ENCODE results near the gene ZSCAN2. TPM values are rescaled to one million over a fixed set of nuclear protein-coding genes. Genes with fewer than 3 reads are reported as not detected.

The ZSCAN2 gene
- total and polyA plus RNA-seq, 2 of the 8 experiments (the other 6 are each of a cell fraction or from before 2014, with no cell fraction given): 23.6 to 52.4 TPM

- no peak overlapping the region for H3K18ac ChIP-seq (ENCODE audit: extremely low read depth, low read length)
- no peak overlapping the region for H2AFZ ChIP-seq (ENCODE audit: low read length)
- H2BK20ac ChIP-seq (ENCODE audit: low read length): no peak overlapping the region
- H4K5ac ChIP-seq (ENCODE audit: insufficient read length, low read depth, low read length): no peak overlapping the region
- no peak overlapping the region for H3K4ac ChIP-seq (replicated peaks; ENCODE audit: insufficient read length, low read depth, low read length)
- H4K8ac ChIP-seq (ENCODE audit: extremely low read depth, insufficient read depth, low read length): no peak overlapping the region
- H4K20me1 ChIP-seq (replicated peaks in 1 of 2; ENCODE audit: control insufficient read depth in 1 of 2, insufficient read depth in 2 of 2, low read length in 2 of 2): peaks cover 0 to 2% of the 10 kb centered on the region in 2 experiments
- DNase-seq (ENCODE audit: low read depth in 1 of 2, low spot score in 2 of 2): no peak
- no peak for FAIRE-seq
- H2BK5ac ChIP-seq (ENCODE audit: low read depth, low read length): no peak overlapping the region
- no peak overlapping the region for H3K23ac ChIP-seq (ENCODE audit: insufficient read length)
- ChIA-PET CTCF (ENCODE audit: partially characterized antibody) (interaction anchor here (0.8 to 1.8 kb wide), 4 partner anchors 16 to 100 kb away, joined by 3 to 5 read pairs (median 3); partner anchors contain the start of gene WDR73), POLR2A (ENCODE audit: partially characterized antibody) (interaction anchor here (0.6 to 1.2 kb wide), 3 partner anchors 11 to 33 kb away, joined by 3 to 4 read pairs (median 4); no protein-coding TSS in a partner anchor)
- H3K27ac ChIP-seq (ENCODE audit: low read depth, low read length): no peak overlapping the region
- no peak overlapping the region for H3K4me3 ChIP-seq (ENCODE audit: extremely low read depth in 1 of 4, insufficient read depth in 2 of 4, low read depth in 3 of 4, low read length in 4 of 4)
- no peaks in the 10 kb centered on the region for H3K27me3 ChIP-seq (replicated peaks in 1 of 4; ENCODE audit: control insufficient read depth in 3 of 4, extremely low read depth in 1 of 4, insufficient read depth in 3 of 4, low read length in 3 of 4)
- H3K36me3 ChIP-seq (ENCODE audit: control insufficient read depth in 2 of 4, insufficient read depth in 4 of 4, low read length in 3 of 4): peaks cover 9 to 46% (median 33%) of the 10 kb centered on the region in 4 experiments
- no peak overlapping the region for H2AK5ac ChIP-seq (ENCODE audit: low read depth, low read length)
- no peaks in the 10 kb centered on the region for H3K23me2 ChIP-seq (ENCODE audit: low read depth, low read length)
- H3K14ac ChIP-seq (ENCODE audit: insufficient read length): no peak overlapping the region
- no peaks in the 10 kb centered on the region for H3K9me3 ChIP-seq (ENCODE audit: insufficient read depth in 2 of 2, low read depth in 1 of 2, low read length in 1 of 2)
- H3K4me1 ChIP-seq (replicated peaks in 1 of 4; ENCODE audit: control insufficient read depth in 3 of 4, insufficient read depth in 4 of 4, low read length in 3 of 4): no peaks in the 10 kb centered on the region
- H2BK120ac ChIP-seq (replicated peaks; ENCODE audit: low read depth, low read length): no peak overlapping the region
- TF ChIP-seq CREB1 (IDR thresholded peaks at IDR 0.05) (no peak), SP1 (IDR thresholded peaks at IDR 0.05; ENCODE audit: low read depth, low read length) (no peak), USF2 (IDR thresholded peaks at IDR 0.05; ENCODE audit: low read length) (no peak), BRCA1 (IDR thresholded peaks at IDR 0.05; ENCODE audit: low read depth, low read length) (no peak)
- H3K9ac ChIP-seq (replicated peaks in 1 of 4; ENCODE audit: extremely low read depth in 1 of 4, low read depth in 3 of 4, low read length in 3 of 4): no peak overlapping the region
- no peak overlapping the region for H3K56ac ChIP-seq (replicated peaks; ENCODE audit: insufficient read length, low read depth, low read length)
- no peaks in the 10 kb centered on the region for H3K79me1 ChIP-seq (ENCODE audit: low read depth, low read length)
- H3K4me2 ChIP-seq (ENCODE audit: insufficient read depth in 1 of 2, low read depth in 2 of 2, low read length in 2 of 2): no peak overlapping the region
- no peak overlapping the region for H2BK15ac ChIP-seq (ENCODE audit: low read length)
- no peak overlapping the region for H2BK12ac ChIP-seq (ENCODE audit: low read depth, low read length)
- H3K79me2 ChIP-seq (ENCODE audit: control insufficient read depth in 1 of 2, insufficient read depth in 2 of 2, low read length in 2 of 2): no peaks in the 10 kb centered on the region
- no peak overlapping the region for H4K91ac ChIP-seq (replicated peaks; ENCODE audit: insufficient read length, low read length)
Measured at GRCh38 chr15:84671211-84671610, 70.4 kb downstream of the ZSCAN2 start.

Other genes with a start within 250 kb of the ZSCAN2 start
- gene WDR73, start 53.3 kb downstream of the ZSCAN2 start, total RNA-seq (2021; fragmentation: NEBNext Ultra II Directional; extraction: Animal tissue kit (Norgen Biotek cat#: 25700)): 21.0 and 23.1 TPM in 2 replicates
- gene WDR73, start 53.3 kb downstream of the ZSCAN2 start, polyA plus RNA-seq (2011; rRNA removed): 21.4 and 22.7 TPM in 2 replicates
- gene NMB, start 57.2 kb downstream of the ZSCAN2 start, total RNA-seq (2021; fragmentation: NEBNext Ultra II Directional; extraction: Animal tissue kit (Norgen Biotek cat#: 25700)): 9.3 and 12.4 TPM in 2 replicates
- 13.6 and 13.7 TPM in 2 replicates for gene NMB, start 57.2 kb downstream of the ZSCAN2 start, polyA plus RNA-seq (2011; rRNA removed)
- gene SEC11A, start 115.1 kb downstream of the ZSCAN2 start, total RNA-seq (2021; fragmentation: NEBNext Ultra II Directional; extraction: Animal tissue kit (Norgen Biotek cat#: 25700)): 250 and 268 TPM in 2 replicates
- 142 and 316 TPM in 2 replicates for gene SEC11A, start 115.1 kb downstream of the ZSCAN2 start, polyA plus RNA-seq (2011; rRNA removed)
- gene ZNF592, start 147.6 kb downstream of the ZSCAN2 start, total RNA-seq (2021; fragmentation: NEBNext Ultra II Directional; extraction: Animal tissue kit (Norgen Biotek cat#: 25700)): 31.2 and 33.0 TPM in 2 replicates
- gene ZNF592, start 147.6 kb downstream of the ZSCAN2 start, polyA plus RNA-seq (2011; rRNA removed): 14.2 and 15.9 TPM in 2 replicates
- gene ALPK3, start 216.3 kb downstream of the ZSCAN2 start, total RNA-seq (2021; fragmentation: NEBNext Ultra II Directional; extraction: Animal tissue kit (Norgen Biotek cat#: 25700)): 16.0 and 19.2 TPM in 2 replicates
- gene ALPK3, start 216.3 kb downstream of the ZSCAN2 start, polyA plus RNA-seq (2011; rRNA removed): 4.4 and 4.9 TPM in 2 replicates

All from H1 (cell line).